ENCODE data around the gene GAD1. TPM values are rescaled to one million over a fixed set of nuclear protein-coding genes. Genes with fewer than 3 reads are reported as not detected.
A peak's percentile ranks its signal among the peaks of the same experiment; 100 is the strongest.

Gene GAD1
- total RNA-seq, 1 experiment from 2014 or later = 0.21 TPM

DNA sequence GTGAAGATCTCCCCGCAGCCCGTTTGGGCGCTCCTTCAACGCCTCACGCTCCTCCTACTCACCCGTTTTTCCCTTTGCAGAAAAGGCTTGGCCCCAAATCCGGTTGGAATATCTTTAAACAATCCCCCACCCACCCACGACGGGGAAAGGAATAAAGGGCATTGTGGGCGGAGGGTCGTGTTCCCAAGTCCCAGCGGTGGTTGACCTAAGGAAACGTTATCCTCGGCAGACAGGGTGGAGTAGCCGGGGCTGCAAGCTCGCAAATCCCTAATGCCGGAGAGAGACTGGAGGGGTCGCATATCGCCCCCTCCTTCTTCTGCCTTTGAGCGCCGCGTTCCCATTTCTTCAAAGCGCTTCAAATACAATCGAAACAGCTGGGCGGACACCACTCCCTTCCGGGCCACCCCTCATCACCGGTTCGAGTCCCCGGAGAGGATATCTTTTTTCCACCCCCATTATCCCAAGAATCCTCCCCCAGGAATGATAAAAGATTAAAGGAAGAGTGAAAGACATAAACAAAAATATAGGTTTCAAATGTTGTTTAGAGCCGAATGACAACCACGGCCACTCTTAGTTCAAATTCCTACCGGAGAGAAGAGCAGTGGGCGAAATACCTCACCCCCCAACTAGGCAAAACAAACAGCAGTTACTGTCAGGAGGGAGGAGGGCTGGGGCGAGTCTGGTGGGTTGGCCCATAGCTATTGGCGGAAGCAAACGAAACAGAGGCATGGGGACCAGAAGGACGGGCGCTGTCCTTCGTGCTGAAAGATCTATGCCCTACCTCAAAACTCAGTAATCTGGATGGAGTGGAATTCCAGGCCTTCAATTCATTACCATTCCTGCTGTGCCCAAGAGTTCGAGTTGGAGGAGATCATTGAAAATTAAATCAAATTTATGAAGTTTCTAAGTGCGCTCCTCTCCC, 2.8 kb upstream of the GAD1 start:
- Histone ChIP-seq H3K27ac (no peak overlapping the region), H3K36me3 (no peaks in the 10 kb centered on the region), H3K4me3 (no peak overlapping the region), H3K27me3 (replicated peaks) (peaks cover 60% of the 10 kb centered on the region), H3K4me1 (replicated peaks) (peaks cover 28% of the 10 kb centered on the region), H3K9me3 (replicated peaks) (no peaks in the 10 kb centered on the region)
- DNase-seq (ENCODE audit: low read depth in 1 of 2, low spot score in 2 of 2) = peak in 1 of 2 experiments; percentile 17

DNA sequence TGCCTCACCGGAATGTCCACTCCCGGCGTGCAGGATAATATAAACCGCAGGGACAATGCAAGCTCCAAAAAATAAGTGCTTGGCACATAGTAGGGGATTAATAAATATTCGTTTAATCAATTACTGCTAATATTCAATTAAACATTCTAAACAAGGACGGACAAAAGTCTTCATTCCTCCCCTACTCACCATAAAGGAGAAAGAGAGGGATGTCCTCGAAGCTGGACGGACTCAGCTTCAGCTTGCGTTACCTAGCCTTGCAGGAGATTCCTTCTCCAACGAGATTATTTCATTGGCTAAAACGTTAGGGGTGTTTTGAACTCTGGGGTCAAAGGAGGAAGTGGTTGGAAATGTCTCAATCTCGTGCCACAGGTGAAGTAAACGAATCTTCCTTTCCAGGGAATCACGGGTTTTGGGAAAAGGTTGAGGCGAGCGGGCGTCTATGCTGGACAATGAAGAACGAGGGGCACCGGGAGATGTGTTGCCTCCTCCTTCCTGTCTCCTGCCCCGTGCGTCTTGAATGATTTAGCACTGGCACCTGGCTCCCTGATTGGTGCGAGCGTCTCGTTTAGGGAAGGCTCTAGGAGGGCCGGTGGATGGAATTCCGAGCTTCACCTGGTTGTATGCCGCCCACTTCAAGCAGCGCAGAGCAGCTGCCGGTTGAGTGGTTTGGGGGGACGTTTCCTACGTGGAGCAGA, 2.0 kb upstream of the GAD1 start:
- H3K27me3 ChIP-seq (replicated peaks) = peaks cover 64% of the 10 kb centered on the region
- DNase-seq (ENCODE audit: low read depth in 1 of 2, low spot score in 2 of 2) = no peak
- H3K36me3 ChIP-seq = no peaks in the 10 kb centered on the region

DNA sequence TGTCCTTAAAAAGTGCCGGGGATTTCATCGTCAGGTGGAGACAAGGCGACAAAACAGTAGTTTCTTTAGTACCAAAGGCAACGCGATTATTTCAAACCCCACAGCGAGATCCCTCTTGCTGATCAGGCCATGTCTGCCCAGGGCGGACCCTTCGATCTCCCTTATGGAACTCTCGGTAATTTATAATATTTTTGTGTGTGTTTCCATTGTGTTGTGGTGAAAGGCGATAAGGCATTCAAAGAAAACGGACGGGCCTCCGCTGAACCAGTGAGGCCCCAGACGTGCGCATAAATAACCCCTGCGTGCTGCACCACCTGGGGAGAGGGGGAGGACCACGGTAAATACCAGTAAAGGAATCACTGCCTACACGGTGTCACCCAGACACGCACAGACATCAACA, 1.4 kb upstream of the GAD1 start:
- peaks cover 66% of the 10 kb centered on the region for H3K27me3 ChIP-seq (replicated peaks)
- no peak for DNase-seq (ENCODE audit: low read depth in 1 of 2, low spot score in 2 of 2)
- H3K4me1 ChIP-seq (replicated peaks) = peaks cover 28% of the 10 kb centered on the region
- no peaks in the 10 kb centered on the region for H3K9me3 ChIP-seq (replicated peaks)
- no peak overlapping the region for H3K4me3 ChIP-seq
- H3K36me3 ChIP-seq = no peaks in the 10 kb centered on the region
- H3K27ac ChIP-seq = no peak overlapping the region

More for the DNA sequence above, 2.0 kb upstream of the GAD1 start:
- H3K27ac ChIP-seq = no peak overlapping the region
- H3K4me3 ChIP-seq = no peak overlapping the region
- no peaks in the 10 kb centered on the region for H3K9me3 ChIP-seq (replicated peaks)
- H3K4me1 ChIP-seq (replicated peaks) = peaks cover 28% of the 10 kb centered on the region

DNA sequence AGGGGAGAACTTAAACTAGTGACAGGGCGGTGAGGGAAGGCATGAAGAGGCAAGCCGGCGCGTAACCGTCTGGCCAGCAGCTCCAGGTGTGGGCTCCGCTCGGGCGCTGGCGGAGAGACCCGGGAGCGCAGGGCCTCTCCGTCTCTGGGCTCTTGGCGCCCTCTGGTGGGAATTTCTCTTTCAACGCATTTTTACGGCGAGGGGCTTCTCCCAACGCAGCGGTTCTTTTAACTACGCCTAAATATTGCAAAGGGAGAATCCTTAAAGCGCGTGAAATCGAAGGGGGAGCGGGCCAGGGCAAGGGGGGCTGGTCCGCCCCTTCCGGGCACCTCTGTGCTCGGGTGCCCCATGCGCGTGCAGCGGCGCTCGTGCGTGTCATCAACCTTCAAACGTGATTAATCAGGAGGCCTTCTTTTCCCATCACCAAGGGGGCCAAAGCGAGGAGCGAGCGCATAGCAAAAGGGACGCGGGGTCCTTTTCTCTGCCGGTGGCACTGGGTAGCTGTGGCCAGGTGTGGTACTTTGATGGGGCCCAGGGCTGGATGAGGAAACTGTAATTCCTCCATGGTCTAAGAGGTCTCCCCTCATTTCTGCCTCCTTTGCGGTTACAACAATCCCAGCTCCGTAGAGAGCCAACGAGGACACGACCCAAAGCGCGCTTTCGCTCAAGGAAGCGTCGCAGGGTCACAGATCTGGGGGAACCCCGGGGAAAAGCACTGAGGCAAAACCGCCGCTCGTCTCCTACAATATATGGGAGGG, 762 bp upstream of the GAD1 start:
- peak overlapping the region; percentile 35 for H3K4me3 ChIP-seq
- peaks cover 68% of the 10 kb centered on the region for H3K27me3 ChIP-seq (replicated peaks)
- H3K4me1 ChIP-seq (replicated peaks) = peaks cover 28% of the 10 kb centered on the region
- H3K27ac ChIP-seq = no peak overlapping the region
- no peaks in the 10 kb centered on the region for H3K9me3 ChIP-seq (replicated peaks)
- H3K36me3 ChIP-seq = no peaks in the 10 kb centered on the region
- peak; percentile 65 to 67 for DNase-seq (ENCODE audit: low read depth in 1 of 2, low spot score in 2 of 2)

DNA sequence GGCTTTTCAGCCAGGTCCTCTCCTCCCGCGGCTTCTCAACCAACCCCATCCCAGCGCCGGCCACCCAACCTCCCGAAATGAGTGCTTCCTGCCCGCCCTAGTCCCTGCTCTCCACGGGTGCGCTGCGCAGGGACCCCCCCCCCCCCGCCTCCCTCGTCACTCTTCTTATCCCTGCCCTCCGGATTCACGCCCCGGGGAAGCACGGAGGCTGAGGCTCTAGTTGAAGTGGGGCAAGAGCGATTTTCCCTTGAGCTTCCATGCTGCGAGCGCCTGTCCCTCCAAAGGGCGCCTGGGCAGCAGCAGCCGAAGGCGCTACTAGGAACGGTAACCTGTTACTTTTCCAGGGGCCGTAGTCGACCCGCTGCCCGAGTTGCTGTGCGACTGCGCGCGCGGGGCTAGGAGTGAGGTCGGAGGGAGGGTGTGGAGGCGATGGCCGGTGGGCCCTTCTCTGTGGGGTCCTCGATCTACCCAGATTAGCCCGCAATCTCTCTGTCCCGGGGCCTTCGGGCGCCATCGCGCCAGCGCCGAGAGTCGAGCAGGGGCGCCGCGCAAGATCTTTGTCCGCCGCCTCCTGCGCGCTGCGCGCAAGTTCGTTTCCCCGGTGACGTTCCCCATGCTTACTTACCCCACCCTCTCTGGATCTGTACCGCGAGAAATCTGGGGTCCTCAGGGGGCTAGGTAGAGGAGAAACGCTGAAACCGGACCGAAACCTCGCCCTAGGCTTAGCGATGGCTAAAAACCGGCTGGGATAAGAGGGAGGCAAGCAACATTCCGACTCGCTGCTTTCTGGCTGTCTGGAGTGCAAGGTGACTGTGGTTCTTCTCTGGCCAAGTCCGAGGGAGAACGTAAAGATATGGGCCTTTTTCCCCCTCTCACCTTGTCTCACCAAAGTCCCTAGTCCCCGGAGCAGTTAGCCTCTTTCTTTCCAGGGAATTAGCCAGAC, 677 bp downstream of the GAD1 start:
- Histone ChIP-seq H3K9me3 (replicated peaks) (no peaks in the 10 kb centered on the region), H3K36me3 (no peaks in the 10 kb centered on the region), H3K27ac (no peak overlapping the region), H3K27me3 (replicated peaks) (peaks cover 68% of the 10 kb centered on the region), H3K4me3 (peak overlapping the region; percentile 35), H3K4me1 (replicated peaks) (peaks cover 28% of the 10 kb centered on the region)
- peak in 1 of 2 experiments; percentile 35 for DNase-seq (ENCODE audit: low read depth in 1 of 2, low spot score in 2 of 2)

DNA sequence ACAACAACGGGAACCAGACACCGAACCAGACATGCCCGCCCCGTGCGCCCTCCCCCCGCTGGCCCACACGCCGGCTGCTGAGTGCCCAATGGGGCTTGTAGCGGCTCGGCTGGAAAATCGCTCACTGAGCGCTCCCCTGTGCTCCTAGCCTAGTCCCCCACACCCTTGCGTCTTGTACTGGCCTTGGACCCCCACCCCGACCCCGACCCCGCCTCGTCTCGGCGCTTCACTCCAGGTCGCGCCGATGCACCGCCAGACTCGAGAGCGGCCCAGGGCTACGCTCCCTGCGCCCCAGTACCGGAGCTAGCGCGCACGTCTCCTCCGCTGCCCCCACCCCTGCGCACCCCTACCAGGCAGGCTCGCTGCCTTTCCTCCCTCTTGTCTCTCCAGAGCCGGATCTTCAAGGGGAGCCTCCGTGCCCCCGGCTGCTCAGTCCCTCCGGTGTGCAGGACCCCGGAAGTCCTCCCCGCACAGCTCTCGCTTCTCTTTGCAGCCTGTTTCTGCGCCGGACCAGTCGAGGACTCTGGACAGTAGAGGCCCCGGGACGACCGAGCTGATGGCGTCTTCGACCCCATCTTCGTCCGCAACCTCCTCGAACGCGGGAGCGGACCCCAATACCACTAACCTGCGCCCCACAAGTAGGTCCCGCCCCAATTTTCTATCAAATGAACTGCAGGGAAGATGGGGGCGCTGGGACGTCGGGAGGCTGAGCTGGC, 1.5 kb downstream of the GAD1 start:
- DNase-seq (ENCODE audit: low read depth in 1 of 2, low spot score in 2 of 2) = no peak

DNA sequence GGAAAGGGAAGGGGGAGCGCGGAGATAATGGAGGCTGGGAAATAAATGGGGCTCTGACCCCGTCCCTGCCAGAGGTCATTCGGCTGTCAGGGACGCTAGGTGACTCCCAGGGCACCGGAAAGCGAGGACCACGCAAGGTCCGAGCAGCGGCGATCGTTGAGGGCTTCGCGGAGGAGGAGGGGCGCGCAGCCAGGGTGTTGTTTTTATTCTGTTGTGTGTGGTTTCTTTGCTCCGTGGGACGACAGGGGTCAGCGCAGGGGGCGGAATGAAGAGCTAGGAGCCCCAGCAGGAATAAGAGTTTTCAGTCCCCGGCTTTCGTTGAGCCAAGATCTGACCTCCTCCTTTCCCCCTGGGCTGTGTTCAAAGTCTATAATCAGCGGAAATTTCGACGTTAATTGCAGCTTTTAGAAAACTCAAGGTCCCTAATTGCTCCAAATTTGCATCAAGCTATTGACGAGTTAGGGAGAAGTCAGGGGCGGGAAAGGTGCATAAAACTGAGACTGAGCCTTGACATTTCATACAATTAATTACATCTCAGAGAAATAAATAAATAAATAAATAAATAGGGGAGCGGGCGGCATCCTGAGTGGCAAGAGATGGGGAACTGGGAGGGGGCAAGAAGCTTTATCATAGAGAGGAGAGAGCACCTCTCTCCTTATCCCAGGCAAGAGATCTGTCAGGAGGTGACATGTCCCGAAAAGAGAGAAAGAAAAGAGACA, 2.2 kb downstream of the GAD1 start:
- Histone ChIP-seq H3K4me3 (peak overlapping the region; percentile 35), H3K27ac (no peak overlapping the region), H3K9me3 (replicated peaks) (no peaks in the 10 kb centered on the region), H3K4me1 (replicated peaks) (peaks cover 28% of the 10 kb centered on the region), H3K36me3 (no peaks in the 10 kb centered on the region), H3K27me3 (replicated peaks) (peaks cover 57% of the 10 kb centered on the region)
- DNase-seq (ENCODE audit: low read depth in 1 of 2, low spot score in 2 of 2) = no peak

More for the DNA sequence above, 1.5 kb downstream of the GAD1 start:
- Histone ChIP-seq H3K4me3 (peak overlapping the region; percentile 35), H3K27me3 (replicated peaks) (peaks cover 64% of the 10 kb centered on the region), H3K4me1 (replicated peaks) (peaks cover 28% of the 10 kb centered on the region), H3K27ac (no peak overlapping the region), H3K9me3 (replicated peaks) (no peaks in the 10 kb centered on the region), H3K36me3 (no peaks in the 10 kb centered on the region)

DNA sequence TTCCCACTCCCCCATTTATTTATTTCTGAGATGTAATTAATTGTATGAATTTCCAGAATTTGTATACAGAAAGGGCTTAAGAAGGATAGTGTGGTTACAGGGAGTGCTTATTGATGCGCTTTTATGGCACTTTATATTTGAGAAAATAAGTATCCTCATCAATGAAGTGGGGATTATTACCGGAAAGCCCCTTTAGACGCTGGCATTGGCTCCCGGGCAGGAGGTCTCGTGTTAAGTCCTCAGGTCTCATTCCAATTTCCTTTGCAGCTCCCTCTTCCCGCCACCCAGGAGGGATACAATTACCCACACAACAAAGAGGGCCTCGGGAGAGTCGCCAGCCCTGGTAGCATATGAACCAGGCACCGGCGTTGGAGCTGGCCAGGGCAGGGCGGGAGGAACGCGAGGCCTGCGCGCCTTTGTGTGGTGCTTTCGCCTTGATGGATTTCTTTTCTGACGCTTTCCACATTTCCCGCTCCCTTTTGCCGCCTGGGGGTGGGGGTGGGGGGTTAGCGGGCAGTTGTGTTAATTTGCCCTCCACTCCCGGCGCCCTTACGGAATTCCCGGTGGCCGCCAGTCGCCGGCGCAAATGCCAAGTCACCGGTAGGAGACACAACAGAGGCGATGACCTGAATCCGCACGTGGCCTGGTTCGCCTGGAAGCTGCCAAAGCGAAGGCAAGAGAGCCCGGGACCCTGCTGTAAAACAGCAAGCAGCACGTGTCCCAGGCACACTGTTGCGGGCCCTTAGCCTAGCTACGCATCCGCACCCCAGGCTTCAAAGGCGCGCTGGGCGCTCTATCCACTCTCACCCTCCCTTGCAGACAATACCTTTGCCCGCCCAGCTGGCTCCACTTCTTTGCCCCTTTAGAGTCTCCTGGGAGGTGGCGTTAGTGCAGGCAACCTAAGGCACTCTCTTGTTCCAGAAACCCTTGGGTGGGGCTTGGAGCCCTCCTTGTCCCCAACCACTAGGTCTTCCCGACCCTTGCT, 3.3 kb downstream of the GAD1 start:
- no peak overlapping the region for H3K4me3 ChIP-seq
- no peaks in the 10 kb centered on the region for H3K9me3 ChIP-seq (replicated peaks)
- H3K27me3 ChIP-seq (replicated peaks) = peaks cover 46% of the 10 kb centered on the region
- no peak overlapping the region for H3K27ac ChIP-seq
- no peaks in the 10 kb centered on the region for H3K36me3 ChIP-seq
- peaks cover 28% of the 10 kb centered on the region for H3K4me1 ChIP-seq (replicated peaks)
- DNase-seq (ENCODE audit: low read depth in 1 of 2, low spot score in 2 of 2) = no peak

DNA sequence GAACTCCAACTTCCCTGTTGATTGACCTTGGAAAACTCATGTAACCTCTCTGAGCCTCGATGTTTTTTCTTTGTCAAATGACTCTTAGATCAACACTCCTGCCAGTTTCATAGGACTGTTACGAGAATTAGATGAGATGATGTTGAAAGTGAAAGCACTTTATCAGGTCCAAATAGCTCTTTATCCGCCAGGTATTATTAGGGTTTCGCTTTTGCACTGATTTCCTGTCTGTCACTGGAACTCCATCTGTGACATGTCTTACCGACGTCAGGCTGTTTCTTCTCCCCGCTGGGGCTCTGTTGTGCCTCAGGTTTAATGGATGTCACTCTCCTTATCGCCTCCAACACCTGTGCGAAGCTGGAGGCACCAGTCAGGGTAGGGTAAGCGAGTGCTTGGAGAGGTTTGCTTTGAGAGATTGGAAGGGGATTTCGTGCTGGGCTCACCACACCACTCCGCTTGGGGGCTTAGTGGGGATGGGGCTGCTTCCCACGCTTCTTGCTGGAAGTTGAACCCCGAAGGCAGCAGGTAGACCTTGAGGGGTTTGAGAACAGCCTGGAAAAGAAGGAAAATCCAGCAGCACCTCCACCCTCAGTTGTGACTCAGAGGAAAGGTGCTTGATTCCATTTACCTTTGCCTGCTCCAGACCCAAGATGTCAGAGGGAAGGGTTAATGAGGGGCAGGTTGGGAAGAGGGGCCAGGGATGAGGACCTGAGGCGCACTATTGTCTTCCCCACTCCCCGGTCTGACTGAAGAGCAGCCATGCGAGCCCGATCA, 4.3 kb downstream of the GAD1 start:
- Histone ChIP-seq H3K36me3 (no peaks in the 10 kb centered on the region), H3K9me3 (replicated peaks) (no peaks in the 10 kb centered on the region), H3K4me3 (no peak overlapping the region), H3K4me1 (replicated peaks) (peaks cover 26% of the 10 kb centered on the region), H3K27me3 (replicated peaks) (peaks cover 38% of the 10 kb centered on the region), H3K27ac (no peak overlapping the region)
- DNase-seq (ENCODE audit: low read depth in 1 of 2, low spot score in 2 of 2) = no peak

DNA sequence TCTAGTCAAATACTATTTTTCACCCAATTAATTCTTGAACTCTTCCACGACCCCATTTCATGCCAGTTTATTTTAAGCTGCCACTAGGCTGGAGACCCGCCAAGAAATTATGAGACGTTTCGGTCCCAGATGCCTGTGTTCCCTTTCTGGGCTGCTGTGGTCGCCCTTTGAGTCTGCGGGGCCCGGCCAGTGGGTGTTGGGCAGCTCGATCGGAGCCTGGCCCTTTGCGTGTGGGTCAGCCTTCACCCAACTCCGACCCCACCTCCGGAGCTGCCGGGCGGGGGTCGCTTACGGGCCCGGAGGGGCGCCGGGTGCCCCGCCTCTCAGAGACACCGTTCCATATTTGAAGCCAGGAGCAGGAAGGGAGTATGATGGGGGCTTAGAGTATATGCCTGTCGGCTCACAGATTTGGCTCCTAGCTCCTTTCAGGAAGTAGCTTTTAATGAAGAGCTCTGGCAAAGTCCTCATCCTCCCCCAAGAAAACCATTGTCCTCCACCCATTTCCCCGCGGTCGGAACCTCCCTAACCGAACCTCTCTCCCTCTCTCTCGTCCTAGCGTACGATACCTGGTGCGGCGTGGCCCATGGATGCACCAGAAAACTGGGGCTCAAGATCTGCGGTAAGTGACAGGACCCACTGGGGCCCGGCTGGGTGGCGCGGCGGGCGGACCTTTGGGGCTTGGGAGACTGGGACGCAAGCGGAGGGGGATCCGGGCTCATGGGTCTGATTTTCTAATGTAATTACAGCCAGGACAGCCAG, 5.0 kb downstream of the GAD1 start:
- Histone ChIP-seq H3K4me3 (no peak overlapping the region), H3K27me3 (replicated peaks) (peaks cover 30% of the 10 kb centered on the region), H3K36me3 (no peaks in the 10 kb centered on the region), H3K4me1 (replicated peaks) (peaks cover 19% of the 10 kb centered on the region), H3K27ac (no peak overlapping the region), H3K9me3 (replicated peaks) (no peaks in the 10 kb centered on the region)
- no peak for DNase-seq (ENCODE audit: low read depth in 1 of 2, low spot score in 2 of 2)
